ENCODE results near the gene VDAC1.
"Not testable (repeated sequence)": the region's sequence is repeated elsewhere in the genome, so short reads cannot be mapped to it uniquely, and the experiment has no call there.

GRCh38 chr5:133975546-133975945, 29.2 kb downstream of the VDAC1 start:
- not testable (repeated sequence) for TF ChIP-seq EZH2 (IDR thresholded peaks at IDR 0.05; ENCODE audit: borderline replicate concordance, insufficient read depth, low read depth, low read length, poor library complexity, severe bottlenecking); CTCF (IDR thresholded peaks at IDR 0.05)
